Endothelial cell of umbilical vein (primary cell): ENCODE data around the gene KCTD18. TPM values are rescaled to one million over a fixed set of nuclear protein-coding genes. Genes with fewer than 3 reads are reported as not detected.

Experiments
- BruUV-seq: library from RNA; stranded (reverse); fragments of 400-500 nt; replicated peaks from 2 replicates; lab custom pipeline; 2021; lab: Mats Ljungman, UMichigan
- CTCF ChIA-PET: fragments of 300-600, 350-600 bp; sonication (Branson Sonifier 250); formaldehyde crosslinking; loops from one replicate; lab custom pipeline; 2021; ENCODE audit warnings: antibody characterized with exemption, inconsistent platforms; lab: Charles Lee
- POLR2A ChIA-PET: fragments of 300-600, 350-600 bp; sonication (Branson Sonifier 250); formaldehyde crosslinking; loops from one replicate; lab custom pipeline; 2021; ENCODE audit warnings: antibody characterized with exemption, inconsistent platforms; lab: Charles Lee
- DNase-seq: peaks from one replicate; pipeline ENCODE4 v3.0.0-alpha.2; 2011; ENCODE audit warnings: low read depth, low spot score
- FAIRE-seq: peaks from 2 replicates; lab custom pipeline; 2011; peaks lifted over from hg19 to GRCh38; lab: Jason Lieb, UNC
- H2AFZ ChIP-seq: 2 replicates; pipeline ENCODE4 v1.6.0; 2012; ENCODE audit warnings: low read depth, low read length, control low read depth, inconsistent platforms
- H3K27ac ChIP-seq: 2 replicates; pipeline ENCODE4 v1.5.1; 2011; ENCODE audit warnings: low read depth, mild to moderate bottlenecking, control low read depth, low read length, moderate library complexity; ENCODE audit not compliant: insufficient read depth
- H3K27me3 ChIP-seq, 2 experiments: 2 replicates each; pipeline versions ENCODE4 v1.6.0 to v1.6.1; 2011; ENCODE audit warnings: low read length in 2 of 2, mixed read lengths in 1 of 2; ENCODE audit not compliant: control insufficient read depth in 2 of 2, insufficient read depth in 2 of 2
- H3K36me3 ChIP-seq, 2 experiments: 2 replicates in 1 of 2; 3 replicates in 1 of 2; pipeline ENCODE4 v1.5.1; 2011; ENCODE audit warnings: low read length in 2 of 2, mild to moderate bottlenecking in 1 of 2, moderate library complexity in 1 of 2; ENCODE audit not compliant: control insufficient read depth in 2 of 2, insufficient read depth in 2 of 2; ENCODE audit errors: extremely low read depth in 1 of 2
- H3K4me1 ChIP-seq: 3 replicates; pipeline ENCODE4 v1.5.1; 2011; ENCODE audit warnings: mild to moderate bottlenecking, low read length; ENCODE audit not compliant: control insufficient read depth, insufficient read depth; ENCODE audit errors: extremely low read depth
- H3K4me2 ChIP-seq: 2 replicates; pipeline ENCODE4 v1.6.1; 2011; ENCODE audit warnings: low read length, control low read depth, mixed read lengths; ENCODE audit not compliant: insufficient read depth
- H3K4me3 ChIP-seq, 3 experiments: fragments of 200-600 bp in 1 of 3; sonication (generic), shearing (Covaris generic) in 1 of 3; replicated peaks in 1 of 3; 2 replicates each; pipeline ENCODE4 v1.5.1; 2011 to 2016; ENCODE audit warnings: control low read depth in 3 of 3, low read length in 3 of 3, mild to moderate bottlenecking in 2 of 3, inconsistent platforms in 1 of 3, low read depth in 1 of 3, moderate library complexity in 1 of 3; ENCODE audit not compliant: insufficient read depth in 1 of 3
- H3K79me2 ChIP-seq: 2 replicates; pipeline ENCODE4 v1.6.0; 2012; ENCODE audit warnings: low read length, inconsistent platforms; ENCODE audit not compliant: control insufficient read depth, insufficient read depth
- H3K9ac ChIP-seq: replicated peaks from 2 replicates; pipeline ENCODE3; 2011; ENCODE audit warnings: low read length, control low read depth; ENCODE audit not compliant: insufficient read depth; ENCODE audit errors: extremely low read depth
- H3K9me1 ChIP-seq: replicated peaks from 3 replicates; pipeline ENCODE4 v1.6.0; 2011; ENCODE audit warnings: mild to moderate bottlenecking, low read length; ENCODE audit not compliant: control insufficient read depth, insufficient read depth; ENCODE audit errors: extremely low read depth
- H3K9me3 ChIP-seq: replicated peaks from 2 replicates; pipeline ENCODE4 v1.5.1; 2012; ENCODE audit warnings: low read length, inconsistent platforms; ENCODE audit not compliant: control insufficient read depth, insufficient read depth
- H4K20me1 ChIP-seq: replicated peaks from 2 replicates; pipeline ENCODE3; 2011; ENCODE audit warnings: mild to moderate bottlenecking, low read length; ENCODE audit not compliant: control insufficient read depth, insufficient read depth; ENCODE audit errors: extremely low read depth
- EZH2 ChIP-seq: IDR thresholded peaks from 2 replicates; pipeline ENCODE4 v1.6.1; 2012; ENCODE audit warnings: borderline replicate concordance, low read depth, mild to moderate bottlenecking, moderate library complexity, low read length, inconsistent platforms; ENCODE audit not compliant: severe bottlenecking
- FOS ChIP-seq: IDR thresholded peaks from 2 replicates; pipeline ENCODE4 v1.6.1; 2011; ENCODE audit warnings: mild to moderate bottlenecking, low read length, moderate library complexity, borderline replicate concordance; ENCODE audit not compliant: insufficient read depth
- GATA2 ChIP-seq: IDR thresholded peaks from 2 replicates; pipeline ENCODE4 v1.7.0; 2011; ENCODE audit warnings: low read depth, mild to moderate bottlenecking, moderate library complexity, mixed read lengths, low read length; ENCODE audit not compliant: insufficient read length, insufficient read depth
- JUN ChIP-seq: IDR thresholded peaks from 2 replicates; pipeline ENCODE4 v1.6.1; 2011; ENCODE audit warnings: borderline replicate concordance, low read depth; ENCODE audit not compliant: insufficient read length, insufficient read depth
- MYC ChIP-seq: IDR thresholded peaks from one replicate; pipeline ENCODE4 v1.6.1; 2011; ENCODE audit warnings: mild to moderate bottlenecking, low read depth, low read length
- POLR2A ChIP-seq: IDR thresholded peaks from 2 replicates; pipeline ENCODE4 v1.6.1; 2012; ENCODE audit warnings: low read depth, mild to moderate bottlenecking, control low read depth, low read length
- POLR2AphosphoS5 ChIP-seq: IDR thresholded peaks from 2 replicates; pipeline ENCODE4 v1.6.1; 2012; ENCODE audit warnings: low read depth, mild to moderate bottlenecking, control low read depth, low read length, moderate library complexity; ENCODE audit not compliant: insufficient read depth
- dilution Hi-C: fragments of 300-500 bp; cut with MboI; formaldehyde crosslinking; loops from one replicate; pipeline ENCODE4 v1.15.0; 2019; ENCODE audit warnings: low sequenced_read_pairs; ENCODE audit not compliant: extremely low pct_ligation_motif_present
- intact Hi-C: fragments of 100-400 bp; cut with micrococcal nuclease; formaldehyde crosslinking; loops from one replicate; pipeline ENCODE4 v1.10.0; 2022
- polyA plus RNA-seq, 4 experiments: library from polyadenylated mRNA; depleted of rRNA in 3 of 4; stranded (reverse) in 3 of 4; unstranded in 1 of 4; fragments of >200 nt; gene quantifications; 2 replicates each; pipeline versions ENCODE4 v1.2.1 to v1.2.3, GENCODE V29; 2011 to 2012; ENCODE audit warnings: missing spikeins in 1 of 4
- total RNA-seq: library from RNA; stranded (reverse); gene quantifications from 2 replicates; pipeline ENCODE4 v1.2.3, GENCODE V29; 2021
- TF ChIP-seq, protein P1 (sequence below), 2 donors: IDR thresholded peaks; 1 replicate in 1 of 2; 2 replicates in 1 of 2; pipeline ENCODE4 v1.5.1; 2011; ENCODE audit warnings: low read length in 2 of 2, mild to moderate bottlenecking in 2 of 2, moderate library complexity in 2 of 2, control low read depth in 1 of 2, inconsistent platforms in 1 of 2, low read depth in 1 of 2; ENCODE audit not compliant: insufficient read depth in 1 of 2; ENCODE audit errors: extremely low read depth in 1 of 2
- TF ChIP-seq, protein P2 (sequence below): IDR thresholded peaks from 2 replicates; pipeline ENCODE4 v1.6.1; 2011; ENCODE audit not compliant: insufficient read depth, insufficient read length

KCTD18 gene
- total and polyA plus RNA-seq, 2 donors (not counting 3 experiments of a cell fraction or from before 2014, with no cell fraction given) = 2.6 to 6.6 TPM

DNA sequence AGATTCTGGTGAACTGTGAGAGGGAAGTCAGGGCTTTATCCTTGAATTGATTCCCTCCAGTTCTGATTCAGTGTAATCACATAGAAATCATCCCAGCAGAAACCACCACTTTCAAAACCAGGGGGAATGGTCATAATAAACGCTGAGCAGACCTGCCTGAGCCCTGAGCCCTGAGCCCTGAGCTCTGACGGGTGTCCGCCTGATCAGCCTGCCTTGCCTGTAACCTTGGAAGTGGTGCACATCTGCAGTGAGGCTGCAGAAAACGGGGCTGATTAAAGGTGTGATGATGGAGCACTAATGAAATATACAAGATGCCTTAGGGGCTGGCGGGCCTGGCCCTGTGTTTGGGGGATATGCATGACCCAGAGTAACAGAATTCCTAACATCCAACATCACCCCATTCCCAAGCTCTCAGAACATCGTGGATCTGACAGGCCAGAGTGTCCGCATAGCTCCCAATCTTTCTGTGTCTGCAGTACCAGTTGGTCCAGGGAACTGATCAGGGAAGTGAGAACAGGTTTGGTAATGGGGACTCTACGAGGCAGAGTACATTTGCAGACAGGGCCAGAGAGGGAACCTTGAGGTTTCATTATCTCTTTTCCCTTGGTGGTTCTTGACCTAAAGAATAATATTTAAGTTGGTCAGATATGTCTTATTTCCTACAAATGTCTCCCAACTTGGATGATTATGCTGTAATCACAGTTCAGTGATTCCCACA lies 37.8 kb downstream of the KCTD18 start:
- Histone ChIP-seq H3K36me3 (peaks cover 8 to 12% of the 10 kb centered on the region in 2 experiments), H3K4me3 (no peak overlapping the region), H3K27me3 (no peaks in the 10 kb centered on the region), H3K79me2 (no peaks in the 10 kb centered on the region), H3K9me1 (no peaks in the 10 kb centered on the region), H3K9me3 (no peaks in the 10 kb centered on the region), H3K9ac (no peak overlapping the region), H3K4me2 (no peak overlapping the region), H3K4me1 (no peaks in the 10 kb centered on the region), H2AFZ (no peak overlapping the region), H4K20me1 (no peaks in the 10 kb centered on the region), H3K27ac (no peak overlapping the region)
- CTCF ChIA-PET = interaction anchor here (0.8 to 4.2 kb wide), 8 partner anchors 11 to 498 kb away, joined by 3 to 32 read pairs (median 4); partner anchors contain the start of gene SPATS2L
- TF ChIP-seq EZH2 (no peak), GATA2 (no peak), FOS (no peak), MYC (no peak), POLR2AphosphoS5 (no peak), JUN (no peak), POLR2A (no peak)
- TF ChIP-seq, protein P1, sequence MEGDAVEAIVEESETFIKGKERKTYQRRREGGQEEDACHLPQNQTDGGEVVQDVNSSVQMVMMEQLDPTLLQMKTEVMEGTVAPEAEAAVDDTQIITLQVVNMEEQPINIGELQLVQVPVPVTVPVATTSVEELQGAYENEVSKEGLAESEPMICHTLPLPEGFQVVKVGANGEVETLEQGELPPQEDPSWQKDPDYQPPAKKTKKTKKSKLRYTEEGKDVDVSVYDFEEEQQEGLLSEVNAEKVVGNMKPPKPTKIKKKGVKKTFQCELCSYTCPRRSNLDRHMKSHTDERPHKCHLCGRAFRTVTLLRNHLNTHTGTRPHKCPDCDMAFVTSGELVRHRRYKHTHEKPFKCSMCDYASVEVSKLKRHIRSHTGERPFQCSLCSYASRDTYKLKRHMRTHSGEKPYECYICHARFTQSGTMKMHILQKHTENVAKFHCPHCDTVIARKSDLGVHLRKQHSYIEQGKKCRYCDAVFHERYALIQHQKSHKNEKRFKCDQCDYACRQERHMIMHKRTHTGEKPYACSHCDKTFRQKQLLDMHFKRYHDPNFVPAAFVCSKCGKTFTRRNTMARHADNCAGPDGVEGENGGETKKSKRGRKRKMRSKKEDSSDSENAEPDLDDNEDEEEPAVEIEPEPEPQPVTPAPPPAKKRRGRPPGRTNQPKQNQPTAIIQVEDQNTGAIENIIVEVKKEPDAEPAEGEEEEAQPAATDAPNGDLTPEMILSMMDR (IDR thresholded peaks at IDR 0.05; ENCODE audit: extremely low read depth in 1 of 2, insufficient read depth in 1 of 2, low read depth in 1 of 2, low read length in 2 of 2) = no peak
- TF ChIP-seq, protein P2, sequence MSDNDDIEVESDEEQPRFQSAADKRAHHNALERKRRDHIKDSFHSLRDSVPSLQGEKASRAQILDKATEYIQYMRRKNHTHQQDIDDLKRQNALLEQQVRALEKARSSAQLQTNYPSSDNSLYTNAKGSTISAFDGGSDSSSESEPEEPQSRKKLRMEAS = no peak
- dilution Hi-C loops = no loop called here
- no TSS peak for BruUV-seq
- POLR2A ChIA-PET = no interaction called here
- intact Hi-C loops = loop anchor here (1.0 kb wide), 1 partner anchor 492 kb away; no protein-coding TSS in a partner anchor
- no peak for DNase-seq
- no peak for FAIRE-seq
